Upper lobe of left lung (tissue), 4 donors: ENCODE results near the gene TAS2R1.

Experiments
- CTCF ChIP-seq, 6 experiments: fragments of 450-650 bp in 4 of 6; fragments of 200-600 bp in 2 of 6; sonication (generic) in 2 of 6; IDR thresholded peaks; one replicate each; pipeline ENCODE4 v1.5.1; 2016 to 2019; ENCODE audit warnings: antibody characterized with exemption in 6 of 6
- EP300 ChIP-seq, 4 donors: sonication (generic); formaldehyde crosslinking; IDR thresholded peaks; one replicate each; pipeline ENCODE4 v1.5.1; 2017; ENCODE audit warnings: antibody characterized with exemption in 4 of 4, control low read depth in 2 of 4
- POLR2A ChIP-seq, 4 donors: fragments of 450-650 bp; IDR thresholded peaks; one replicate each; pipeline ENCODE4 v1.5.1; 2016 to 2017; ENCODE audit warnings: antibody characterized with exemption in 4 of 4, mild to moderate bottlenecking in 2 of 4

GRCh38 chr5:9605041-9605838, 24.9 kb downstream of the TAS2R1 start:
- TF ChIP-seq EP300 (IDR thresholded peaks at IDR 0.05) (no peak), CTCF (IDR thresholded peaks at IDR 0.05) (no peak), POLR2A (IDR thresholded peaks at IDR 0.05) (no peak)
